Measurements from ENCODE around the gene CERS5. TPM values are rescaled to one million over a fixed set of nuclear protein-coding genes. Genes with fewer than 3 reads are reported as not detected.

The CERS5 gene
- total RNA-seq, 1 donor from 2014 or later, result 104 TPM

- DNase-seq (ENCODE audit: low spot score in 2 of 2) (no peak), FAIRE-seq (no peak)
Observed at GRCh38 chr12:50082644-50083043, 84.5 kb downstream of the CERS5 start.

- DNase-seq (ENCODE audit: low spot score in 2 of 2) (no peak), FAIRE-seq (no peak)
Observed at GRCh38 chr12:50081096-50081808, 85.9 kb downstream of the CERS5 start.

- FAIRE-seq (no peak), DNase-seq (ENCODE audit: low spot score in 2 of 2) (no peak)
Observed at GRCh38 chr12:50079771-50080170, 87.4 kb downstream of the CERS5 start.

Other genes with a start within 250 kb of the CERS5 start
- not detected for gene AQP2, start 216.6 kb downstream of the CERS5 start, total RNA-seq
- gene AQP5, start 205.5 kb downstream of the CERS5 start, total RNA-seq, result 1.2 TPM
- gene AQP6, start 194.4 kb downstream of the CERS5 start, total RNA-seq, result not detected
- gene RACGAP1, start 141.9 kb downstream of the CERS5 start, total RNA-seq, result 26.5 TPM
- gene ASIC1, start 109.8 kb downstream of the CERS5 start, total RNA-seq, result 15.5 TPM
- gene SMARCD1, start 82.0 kb downstream of the CERS5 start, total RNA-seq, result 35.1 TPM
- gene GPD1, start 63.4 kb downstream of the CERS5 start, total RNA-seq, result 9.4 TPM
- gene COX14, start 55.1 kb downstream of the CERS5 start, total RNA-seq, result 11.0 TPM
- 12.6 TPM for gene LIMA1, start 116.2 kb upstream of the CERS5 start, total RNA-seq
- not detected for gene FAM186A, start 229.2 kb upstream of the CERS5 start, total RNA-seq
- 68.5 TPM for gene LARP4, start 233.5 kb upstream of the CERS5 start, total RNA-seq

Measured in frontal cortex (tissue), 4 donors.